Skin of body (tissue), 1 donor: ENCODE results near the gene ARHGEF25. TPM values are rescaled to one million over a fixed set of nuclear protein-coding genes. Genes with fewer than 3 reads are reported as not detected.

Experiments
- total RNA-seq: library from RNA; depleted of rRNA; stranded (reverse); fragments of >200 nt; gene quantifications from one replicate; pipeline ENCODE4 v1.2.3, GENCODE V29; 2014

Gene ARHGEF25
- total RNA-seq, 1 donor from 2014 or later, result 32.5 TPM

Other genes starting within 250 kb of the ARHGEF25 start
- 32.9 TPM for gene R3HDM2, start 180.4 kb upstream of the ARHGEF25 start, total RNA-seq
- not detected for gene INHBC, start 176.7 kb upstream of the ARHGEF25 start, total RNA-seq
- gene INHBE, start 156.1 kb upstream of the ARHGEF25 start, total RNA-seq, result 0.10 TPM
- 7.2 TPM for gene GLI1, start 151.7 kb upstream of the ARHGEF25 start, total RNA-seq
- gene ARHGAP9, start 131.6 kb upstream of the ARHGEF25 start, total RNA-seq, result 5.0 TPM
- 51.8 TPM for gene MARS1, start 123.4 kb upstream of the ARHGEF25 start, total RNA-seq
- 38.4 TPM for gene DDIT3, start 90.9 kb upstream of the ARHGEF25 start, total RNA-seq
- 13.0 TPM for gene MBD6, start 88.6 kb upstream of the ARHGEF25 start, total RNA-seq
- 62.0 TPM for gene DCTN2, start 64.2 kb upstream of the ARHGEF25 start, total RNA-seq
- gene KIF5A, start 61.4 kb upstream of the ARHGEF25 start, total RNA-seq, result 0.39 TPM
- 11.0 TPM for gene PIP4K2C, start 20.2 kb upstream of the ARHGEF25 start, total RNA-seq
- gene DTX3, start 6.6 kb upstream of the ARHGEF25 start, total RNA-seq, result 16.6 TPM
- gene B4GALNT1, start 21.8 kb downstream of the ARHGEF25 start, total RNA-seq, result 1.7 TPM
- gene OS9, start 82.7 kb downstream of the ARHGEF25 start, total RNA-seq, result 135 TPM
- gene AGAP2, start 127.3 kb downstream of the ARHGEF25 start, total RNA-seq, result 1.1 TPM
- gene TSPAN31, start 133.6 kb downstream of the ARHGEF25 start, total RNA-seq, result 44.0 TPM
- 69.6 TPM for gene CDK4, start 140.9 kb downstream of the ARHGEF25 start, total RNA-seq
- gene MARCHF9, start 143.7 kb downstream of the ARHGEF25 start, total RNA-seq, result 5.9 TPM
- gene CYP27B1, start 155.6 kb downstream of the ARHGEF25 start, total RNA-seq, result 0.79 TPM
- 9.0 TPM for gene METTL1, start 160.7 kb downstream of the ARHGEF25 start, total RNA-seq
- 8.9 TPM for gene EEF1AKMT3, start 161.2 kb downstream of the ARHGEF25 start, total RNA-seq
- gene TSFM, start 171.4 kb downstream of the ARHGEF25 start, total RNA-seq, result 12.9 TPM
- 2.8 TPM for gene AVIL, start 207.3 kb downstream of the ARHGEF25 start, total RNA-seq
- 75.5 TPM for gene CTDSP2, start 235.3 kb downstream of the ARHGEF25 start, total RNA-seq